Islet precursor cell (in vitro differentiated cells): ENCODE results near the gene MAP1LC3B2.

ENCODE experiments used
- DNase-seq: peaks from one replicate; pipeline ENCODE4 v3.0.0-alpha.2; 2018

The MAP1LC3B2 gene

DNA sequence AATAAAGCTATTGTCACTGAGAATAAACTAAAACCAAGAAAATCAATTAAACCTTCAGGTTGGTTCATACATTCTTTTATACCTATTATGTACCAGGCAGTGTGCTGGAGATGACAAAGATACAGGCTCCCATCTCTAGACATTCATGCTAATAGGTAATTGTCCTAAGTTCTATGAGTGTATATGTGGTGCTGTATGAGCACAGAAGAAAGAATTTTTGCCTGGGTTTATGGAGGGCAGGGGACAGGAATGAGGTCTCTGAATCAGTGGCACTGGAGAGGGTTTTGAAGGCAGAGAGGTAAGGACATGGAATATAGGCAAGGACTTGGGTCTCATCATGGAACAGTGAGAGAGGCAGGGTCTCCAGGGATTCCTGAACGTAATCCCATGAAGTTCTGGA is 38.7 kb downstream of the MAP1LC3B2 start:
- no peak for DNase-seq

DNA sequence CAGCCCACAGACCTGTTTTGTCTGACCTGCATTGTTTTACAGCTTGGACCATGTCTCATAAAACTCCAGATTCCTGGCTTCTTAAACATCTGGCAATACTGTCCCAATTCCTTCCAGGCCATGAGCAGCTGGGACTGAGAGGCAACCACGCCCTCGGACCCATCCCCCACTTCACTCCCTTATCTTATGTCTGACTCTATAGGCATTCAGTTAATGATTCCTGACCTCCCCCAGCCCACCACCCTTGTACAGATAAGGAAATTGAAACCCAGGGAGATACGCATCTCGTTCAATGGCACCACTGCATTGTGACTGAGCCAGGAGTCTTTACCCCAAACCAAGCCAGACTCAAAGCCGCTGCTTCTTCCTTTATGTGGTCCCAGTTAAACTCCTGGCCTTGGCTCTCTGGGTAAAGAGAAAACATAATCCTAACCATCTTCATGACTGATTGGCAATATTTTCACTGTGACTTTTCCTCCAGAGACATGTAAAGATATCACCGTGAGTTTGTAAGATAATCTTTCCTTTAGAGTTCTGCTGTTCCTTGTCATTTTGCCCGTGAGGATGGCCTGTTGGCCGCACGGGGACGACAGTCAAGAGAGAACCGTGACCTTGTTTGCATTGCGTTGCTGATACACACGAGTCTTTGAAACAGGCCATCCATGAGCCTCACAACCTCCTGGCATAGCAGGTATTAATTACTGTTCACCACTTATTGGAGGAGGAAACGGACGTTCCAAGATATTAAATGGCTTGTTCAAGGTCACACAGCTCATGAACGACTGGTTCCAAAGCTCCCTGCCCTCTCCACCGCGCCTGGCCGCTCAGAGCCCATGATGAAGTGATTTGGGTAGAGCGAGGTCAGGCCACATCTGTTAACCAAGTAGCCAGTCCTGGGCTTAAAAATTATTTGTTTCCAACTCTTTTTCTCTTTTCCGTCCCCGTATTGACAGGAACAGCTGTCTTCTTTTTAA is 39.4 kb downstream of the MAP1LC3B2 start:
- DNase-seq = peak; percentile 92

DNA sequence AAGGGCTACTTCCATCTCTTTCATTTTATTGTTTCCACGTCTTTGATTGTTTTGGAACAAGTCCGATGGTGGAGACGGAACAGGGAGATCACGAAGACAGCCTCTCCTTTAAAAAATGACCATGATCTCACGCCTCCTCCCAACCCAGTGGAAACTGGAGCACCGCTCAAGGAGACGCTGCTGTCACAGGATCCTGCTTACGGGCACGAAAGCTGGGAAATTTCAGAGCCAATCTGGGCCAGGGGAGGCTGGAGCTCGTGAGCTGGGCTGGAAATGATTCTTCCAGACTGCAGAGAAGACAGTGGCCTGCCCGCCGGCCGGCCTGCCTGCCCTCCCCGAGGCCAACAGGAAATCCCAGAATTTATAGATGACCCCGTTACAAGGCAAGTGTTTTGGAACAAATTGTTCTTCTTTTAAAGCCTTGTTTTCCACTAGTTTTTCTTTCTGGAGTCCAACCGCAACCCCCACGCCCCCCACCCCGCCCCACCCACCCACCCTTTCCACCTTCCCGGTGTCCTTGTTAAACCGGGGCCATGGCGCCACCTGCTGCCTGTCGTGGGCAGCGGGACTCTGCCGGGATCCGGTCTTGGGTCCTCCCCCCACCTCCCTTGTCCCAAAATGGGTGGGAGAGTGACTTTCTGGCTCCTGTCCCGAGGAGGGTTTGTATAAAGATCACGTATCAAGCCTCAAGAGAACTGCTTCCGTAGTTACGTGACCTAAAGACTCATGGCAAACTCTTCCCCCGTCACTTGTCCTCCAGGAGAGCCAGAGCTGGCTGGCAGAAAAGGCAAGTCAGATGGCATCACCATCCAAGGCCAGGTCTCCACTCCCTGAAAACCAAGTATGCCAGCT is 40.3 kb downstream of the MAP1LC3B2 start:
- DNase-seq = peak; percentile 90

DNA sequence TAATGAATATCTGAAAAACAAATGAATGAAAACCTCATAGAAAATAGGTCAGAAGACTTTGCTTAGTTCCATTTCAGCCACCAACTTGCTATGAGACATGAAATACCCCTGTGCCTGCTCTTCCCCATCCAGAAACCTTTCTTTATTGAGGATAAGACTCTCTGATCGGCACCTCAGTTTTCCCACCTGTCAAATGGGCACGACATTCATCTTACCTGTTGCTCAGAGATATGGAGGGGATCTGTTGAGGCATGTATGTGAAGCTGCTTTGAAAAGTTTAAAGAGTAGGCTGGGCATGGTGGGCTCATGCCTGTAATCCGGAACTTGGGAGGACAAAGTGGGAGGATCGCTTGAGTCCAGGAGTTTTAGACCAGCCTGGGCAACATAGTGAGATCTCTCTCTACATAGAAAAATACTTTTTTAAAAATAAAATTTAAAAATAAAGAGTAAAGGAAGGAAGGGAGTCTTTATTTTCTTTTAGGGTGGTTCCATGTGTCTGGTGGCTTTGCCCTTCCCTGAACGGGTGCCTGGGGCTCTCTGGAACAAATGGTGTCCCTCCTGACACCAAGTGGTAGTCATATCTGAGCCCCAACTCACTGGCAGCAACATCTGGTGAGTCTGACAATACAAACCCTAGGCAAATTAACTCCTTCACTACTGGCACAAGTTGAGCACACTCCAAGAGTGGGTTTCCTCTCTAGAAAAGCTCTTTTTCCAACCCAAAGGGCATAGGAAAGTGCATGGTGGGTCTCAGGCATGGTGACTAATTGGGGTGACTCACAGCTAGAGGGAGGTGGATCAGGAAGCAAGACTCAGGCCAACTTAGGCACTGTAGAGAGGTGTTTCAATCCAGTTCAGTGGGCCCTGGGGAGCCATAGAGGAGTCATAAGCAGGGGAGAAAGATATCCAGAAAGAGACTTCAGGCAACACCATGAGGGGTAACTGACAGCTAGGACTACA is 42.1 kb downstream of the MAP1LC3B2 start:
- DNase-seq = peak; percentile 44

DNA sequence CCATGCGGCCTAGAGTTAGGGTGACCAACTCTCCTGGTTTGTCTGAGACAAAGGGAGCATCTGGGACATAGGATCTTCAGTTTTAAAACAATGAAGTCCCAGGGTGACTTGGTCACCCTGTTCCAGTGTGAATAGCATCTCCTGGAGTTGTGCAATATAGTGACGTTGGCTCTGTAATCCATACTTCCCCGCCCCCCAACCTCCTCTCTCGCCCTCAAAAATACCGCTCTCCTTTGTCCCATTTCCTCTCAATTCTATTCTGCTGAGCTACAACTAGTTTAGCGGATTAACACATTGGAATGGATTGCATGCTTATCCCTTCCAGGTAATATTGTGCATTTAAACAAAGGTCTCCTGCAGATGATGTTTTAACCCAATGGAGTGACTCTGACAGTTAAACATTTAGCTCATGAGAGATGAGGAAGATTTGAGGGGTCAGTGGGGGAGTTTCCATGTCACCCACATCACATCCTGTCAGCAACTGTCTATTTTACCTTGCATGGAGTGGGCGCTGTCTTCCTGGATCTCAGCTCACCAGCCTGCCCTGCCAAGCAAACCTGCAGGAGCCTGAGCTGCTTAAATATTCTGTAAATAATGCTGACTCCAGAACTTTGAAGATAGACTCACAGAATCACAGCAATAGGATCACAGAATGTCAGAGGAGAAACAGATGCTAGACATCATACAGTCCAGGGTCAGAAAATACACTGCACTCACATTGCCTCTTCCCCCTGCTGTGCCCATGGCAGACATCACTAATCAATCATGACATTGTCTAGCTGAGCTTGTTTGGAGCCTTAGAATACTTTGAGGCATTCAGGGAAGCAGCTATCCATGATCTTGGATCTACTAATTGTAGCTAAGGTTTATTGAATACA is 43.0 kb downstream of the MAP1LC3B2 start:
- DNase-seq = no peak

DNA sequence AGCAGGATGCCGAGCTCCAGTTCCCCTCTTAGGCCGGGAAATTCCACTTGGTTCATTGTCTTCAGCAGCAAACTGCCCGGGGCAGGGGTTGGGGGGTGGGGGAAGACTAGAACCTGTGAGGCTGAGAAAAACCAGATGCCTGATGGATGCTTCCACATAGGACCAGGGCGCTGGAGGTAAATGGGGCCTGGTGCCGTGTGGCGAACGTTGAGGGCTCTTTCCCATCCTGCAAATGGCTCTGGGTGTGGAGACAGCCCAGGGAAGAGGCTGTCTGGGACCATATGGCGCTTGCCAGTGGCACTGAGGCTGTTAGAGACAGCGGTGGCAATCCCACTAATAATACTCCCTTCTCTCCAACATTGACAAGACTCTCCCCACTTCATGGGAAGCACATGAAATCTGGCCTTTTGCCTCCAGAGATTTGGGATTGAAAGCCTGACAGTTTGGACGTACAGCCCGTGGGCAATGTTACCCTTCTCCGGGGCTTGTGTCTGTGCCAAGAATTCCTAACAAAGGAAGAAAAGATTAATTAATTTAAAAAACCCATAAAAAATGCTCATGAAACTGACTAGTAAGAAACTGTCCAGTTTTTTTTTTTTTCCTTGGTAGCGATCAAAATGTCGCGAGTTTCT is 44.5 kb downstream of the MAP1LC3B2 start:
- DNase-seq = peak; percentile 98

DNA sequence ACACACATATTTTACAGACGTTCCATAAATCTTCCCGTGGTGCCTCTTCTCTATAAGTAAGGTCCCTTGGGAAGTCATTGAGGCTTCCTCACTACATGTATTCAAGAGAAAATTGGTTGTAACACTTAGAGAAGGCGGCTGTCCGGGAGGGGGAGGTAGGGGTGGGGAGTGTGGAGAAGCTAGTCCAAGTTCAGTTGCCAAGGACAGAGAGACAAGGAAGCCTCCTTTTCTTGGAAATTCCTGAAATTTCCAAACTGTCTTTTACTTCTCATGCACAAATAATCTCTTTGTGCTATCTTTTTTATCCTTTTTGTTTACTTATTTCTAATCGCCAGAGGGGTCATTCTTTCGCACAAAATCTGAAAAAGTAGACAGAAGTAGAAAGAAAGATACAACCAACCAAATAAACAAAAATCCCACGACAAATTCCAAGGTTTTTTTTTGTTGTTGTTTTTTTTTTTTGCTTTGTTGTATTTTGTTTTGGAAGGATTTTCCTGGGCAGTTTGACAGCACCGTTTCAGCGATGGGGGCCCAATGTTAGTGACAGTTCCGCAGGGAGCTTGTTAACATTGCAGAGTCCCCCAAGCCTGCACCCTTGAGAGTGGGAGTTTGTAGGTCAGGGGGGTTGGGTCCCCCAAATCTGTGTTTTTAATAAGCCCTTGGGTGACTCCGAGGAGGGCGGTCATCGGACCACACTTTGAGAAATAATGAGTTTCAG is 45.2 kb downstream of the MAP1LC3B2 start:
- DNase-seq = peak; percentile 62

DNA sequence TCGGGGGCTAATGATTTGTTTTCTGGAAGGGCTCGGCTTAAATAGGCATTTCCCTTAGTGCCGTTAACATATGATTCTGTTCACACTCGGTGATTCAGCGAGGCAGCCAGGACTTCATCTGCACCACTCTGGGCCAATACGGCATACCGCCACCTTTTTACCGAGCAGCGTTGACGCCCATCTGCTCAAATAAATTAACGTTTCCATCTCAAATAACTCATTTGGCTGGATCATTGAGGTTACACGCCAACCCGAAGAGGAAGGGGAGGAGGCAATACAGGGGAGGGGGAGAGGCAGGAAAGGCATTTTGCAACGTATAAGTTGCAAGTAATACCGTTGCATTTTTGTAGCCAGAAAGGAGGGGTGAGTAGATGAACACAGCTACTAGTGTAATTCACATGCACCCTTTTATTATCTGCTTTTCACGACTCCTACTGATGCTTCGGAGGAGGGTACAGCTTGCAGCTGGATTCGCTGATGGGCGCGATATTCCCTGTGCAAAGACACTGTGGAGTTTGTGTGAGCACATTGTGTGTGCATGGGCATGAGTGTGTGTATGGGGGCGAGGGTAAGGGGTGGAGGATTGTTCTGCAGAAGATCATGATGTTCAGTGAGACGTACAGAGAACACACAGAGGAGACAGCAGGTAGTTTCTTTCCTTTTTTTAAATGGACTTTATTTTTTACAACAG is 45.9 kb downstream of the MAP1LC3B2 start:
- DNase-seq = peak; percentile 43

DNA sequence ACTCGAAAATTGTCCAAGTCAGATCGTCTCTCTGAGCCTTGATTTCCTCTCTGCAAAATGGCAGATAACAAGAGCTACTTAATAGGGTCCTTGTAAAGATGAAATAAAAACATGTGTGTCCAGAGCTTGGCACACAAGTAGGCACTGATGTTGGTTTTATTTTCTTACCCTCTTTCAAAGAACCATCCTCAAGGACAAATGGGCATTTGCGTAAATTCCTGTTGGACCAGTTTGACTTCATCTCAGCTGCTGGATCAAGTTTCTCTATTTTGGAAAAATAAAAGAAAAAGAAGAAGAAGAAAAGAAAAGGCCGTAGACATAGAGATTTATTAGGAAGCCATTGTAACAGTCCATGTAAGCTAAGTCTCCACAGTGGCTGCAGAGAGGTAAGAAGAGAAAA is 47.2 kb downstream of the MAP1LC3B2 start:
- DNase-seq = no peak

DNA sequence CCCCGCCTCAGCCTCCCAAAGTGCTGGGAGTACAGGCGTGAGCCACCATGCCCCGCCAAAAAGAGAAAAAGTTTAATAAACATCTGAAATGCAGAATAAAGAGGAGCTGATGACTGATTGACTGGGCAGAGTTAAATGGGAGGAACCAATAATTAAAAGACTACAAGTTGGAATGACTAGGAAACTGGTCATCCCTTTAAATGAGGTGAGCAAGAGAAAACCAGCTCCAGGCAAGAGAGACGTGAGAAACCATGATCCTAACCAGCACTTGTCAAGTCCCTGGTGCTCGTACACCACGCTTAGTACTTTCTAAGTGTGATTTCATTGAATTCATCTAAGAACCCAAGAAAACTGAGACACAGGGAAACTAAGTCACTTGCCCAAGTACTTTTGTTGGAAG is 47.9 kb downstream of the MAP1LC3B2 start:
- no peak for DNase-seq

DNA sequence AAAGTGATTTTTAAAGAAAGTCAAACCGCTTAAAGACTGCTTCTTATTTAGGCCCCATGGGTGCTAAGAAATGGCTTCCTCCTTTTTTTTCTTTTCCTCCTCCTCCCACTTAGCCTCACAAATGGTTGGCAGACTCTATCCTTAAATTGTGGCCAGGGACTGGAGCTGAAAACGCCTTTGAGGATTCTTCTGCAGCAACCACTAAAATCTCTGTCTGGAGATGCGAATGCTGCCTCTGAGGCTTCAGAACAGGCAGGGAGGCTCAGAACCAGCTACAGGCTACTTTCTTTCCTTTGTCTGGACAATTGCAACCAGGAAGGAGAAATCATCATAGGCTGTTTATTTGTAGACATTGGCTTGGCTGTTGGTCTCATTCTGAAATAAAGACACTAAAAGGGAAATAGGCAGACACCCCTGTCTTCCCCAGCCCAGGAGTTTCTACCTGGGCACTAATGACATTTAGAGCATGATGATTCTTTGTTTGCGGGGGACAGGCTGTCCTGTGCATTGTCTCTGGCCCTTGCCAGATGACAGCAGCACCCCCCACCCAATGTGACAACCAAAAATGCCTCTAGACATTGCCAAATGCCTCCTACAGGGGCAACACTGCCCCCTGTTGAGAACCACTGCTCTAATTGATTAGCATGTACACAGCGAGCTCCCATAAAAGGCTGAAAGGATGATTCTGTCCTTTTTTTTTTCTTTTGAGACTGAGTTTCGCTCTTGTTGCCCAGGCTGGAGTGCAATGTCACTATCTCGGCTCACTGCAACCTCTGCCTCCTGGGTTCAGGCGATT is 50.3 kb downstream of the MAP1LC3B2 start:
- DNase-seq = peak; percentile 78

DNA sequence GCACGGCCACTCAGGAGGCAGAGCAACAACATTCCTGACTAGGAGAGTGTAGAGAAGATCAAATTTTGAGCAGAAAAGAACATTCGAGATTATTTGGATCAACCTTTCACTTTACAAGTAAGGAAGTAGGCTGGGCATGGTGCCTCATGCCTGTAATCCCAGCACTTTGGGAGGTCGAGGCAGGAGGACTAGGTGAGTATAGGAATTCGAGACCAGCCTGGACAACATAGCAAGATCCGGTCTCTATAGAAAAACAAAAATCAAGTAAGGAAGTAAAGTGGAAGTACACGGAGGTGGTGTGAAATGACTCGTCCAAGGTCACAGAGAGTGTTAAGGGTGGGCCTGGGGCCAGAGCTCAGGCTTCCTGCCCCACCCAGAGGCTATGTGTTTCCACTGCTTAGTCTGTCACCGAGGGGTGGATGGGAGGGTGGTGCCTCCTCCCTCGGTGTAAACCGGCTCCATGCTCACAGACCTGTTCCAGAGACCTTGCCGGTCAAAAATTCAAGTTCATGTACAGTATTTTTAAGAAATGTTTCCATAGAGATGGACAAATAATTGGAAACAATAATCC is 51.9 kb downstream of the MAP1LC3B2 start:
- no peak for DNase-seq

DNA sequence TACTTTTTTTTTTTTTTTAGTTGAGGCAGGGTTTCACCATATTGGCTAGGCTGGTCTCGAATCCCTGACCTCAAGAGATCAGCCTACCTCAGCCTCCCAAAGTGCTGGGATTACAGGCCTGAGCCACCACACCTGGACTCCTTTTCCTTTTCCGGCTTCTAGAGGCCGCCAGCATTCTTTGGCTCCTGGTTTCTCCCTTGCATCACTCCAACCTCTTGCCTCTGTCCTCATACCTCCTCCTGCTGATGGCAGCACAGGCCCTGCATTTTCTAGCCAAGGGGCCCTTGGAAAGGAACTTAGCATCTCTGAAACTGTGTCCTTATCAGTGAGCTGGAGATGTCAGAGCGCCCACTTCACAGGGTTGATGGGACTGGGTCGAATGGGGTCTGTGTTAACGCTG is 53.3 kb downstream of the MAP1LC3B2 start:
- no peak for DNase-seq

DNA sequence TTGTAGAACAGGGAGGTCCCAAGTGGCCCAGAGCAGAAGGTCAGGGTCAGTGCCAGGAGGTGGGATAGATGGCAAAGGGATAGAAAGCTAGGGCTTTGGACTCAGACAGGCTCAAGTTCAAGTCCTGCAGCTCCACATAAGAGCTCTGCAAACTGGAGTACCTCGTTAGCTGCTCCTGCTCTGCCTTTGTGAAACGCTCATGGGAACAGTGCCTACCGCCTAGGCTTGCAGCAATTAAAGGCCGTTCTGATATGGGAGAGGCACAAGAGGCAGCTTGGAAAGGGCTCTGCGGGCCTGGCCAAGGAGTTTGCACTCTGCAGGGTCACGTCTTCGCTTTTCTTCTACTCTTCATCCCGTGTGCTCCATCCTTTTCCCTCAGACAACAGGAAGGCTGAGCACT is 54.1 kb downstream of the MAP1LC3B2 start:
- DNase-seq = no peak

DNA sequence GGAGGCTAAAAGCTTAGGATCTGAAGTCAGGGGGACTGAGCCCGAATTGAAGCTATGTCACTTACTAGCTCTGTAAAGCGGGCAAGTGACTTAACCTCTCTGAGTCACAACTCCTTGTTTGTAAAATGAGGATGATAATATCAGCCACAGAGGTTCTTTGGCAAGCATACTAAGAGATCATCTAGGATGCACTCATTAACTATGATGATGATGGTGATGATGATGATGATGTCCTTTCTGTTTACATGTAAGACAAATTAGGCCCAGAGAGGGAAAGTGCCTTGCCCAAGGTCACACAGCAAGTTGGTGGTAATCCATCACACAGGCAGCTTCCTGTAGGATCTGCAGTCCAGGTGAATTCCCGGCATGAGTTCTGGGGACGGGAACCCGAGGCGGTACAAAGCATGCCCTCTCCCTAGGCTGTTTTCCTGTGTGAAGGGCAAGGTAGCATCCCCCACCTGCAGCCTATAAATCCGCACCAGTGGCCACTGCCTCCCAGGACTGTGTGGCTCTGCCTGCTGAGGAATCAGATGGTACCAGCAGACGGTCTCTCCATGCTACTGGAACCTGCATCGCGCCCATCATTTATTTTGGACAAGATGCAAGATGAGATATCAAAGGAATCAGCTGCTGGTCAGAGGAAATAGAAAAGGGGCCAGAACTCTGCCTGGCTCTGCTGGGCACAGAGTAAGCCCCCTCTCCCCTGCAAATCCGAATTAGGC is 55.2 kb downstream of the MAP1LC3B2 start:
- DNase-seq = no peak

DNA sequence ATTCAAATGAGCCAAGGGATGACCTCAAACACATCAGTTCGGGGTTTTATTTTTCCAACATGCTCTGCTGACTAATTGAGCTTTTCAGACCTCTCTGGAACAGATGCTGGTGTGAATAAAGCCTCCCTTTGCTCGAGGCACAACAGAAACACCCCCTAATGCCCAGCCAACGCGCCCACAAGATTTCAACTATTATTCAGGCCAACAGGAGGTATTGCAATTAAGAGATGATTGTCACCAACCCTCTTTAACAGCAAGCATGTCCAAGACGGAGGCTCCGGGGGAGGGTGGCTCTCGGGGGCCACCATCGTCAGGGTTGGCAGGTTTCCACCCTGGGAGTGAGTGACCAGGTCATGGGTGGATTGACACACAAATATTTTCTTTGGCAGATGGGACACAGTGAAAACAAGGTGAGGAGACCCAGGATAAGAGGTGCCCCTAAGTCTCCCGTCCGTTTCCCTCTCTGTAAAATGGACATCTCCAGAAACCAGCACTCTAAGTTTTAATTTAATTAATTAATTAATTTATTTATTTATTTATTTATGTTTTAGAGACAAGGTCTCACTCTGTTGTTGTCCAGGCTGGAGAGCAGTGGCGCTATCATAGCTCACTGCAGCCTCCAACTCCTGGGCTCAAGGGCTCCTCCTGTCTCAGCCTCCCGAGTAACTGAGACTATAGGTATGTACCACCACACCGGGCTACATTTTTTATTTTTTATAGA is 56.1 kb downstream of the MAP1LC3B2 start:
- no peak for DNase-seq
